HCT116 (cell line): ENCODE measurements around the gene PGRMC2. TPM values are rescaled to one million over a fixed set of nuclear protein-coding genes. Genes with fewer than 3 reads are reported as not detected.
A peak's percentile ranks its signal among the peaks of the same experiment; 100 is the strongest.

Experiments
- ATAC-seq: fragments of 200-7000 bp; cut with Tn5 transposase; 2 replicates; pipeline ENCODE4 v1.9.1; 2020; ENCODE audit warnings: mild to moderate bottlenecking, moderate library complexity
- BruUV-seq: library from RNA; stranded (reverse); fragments of 400-500 nt; replicated peaks from 2 replicates; lab custom pipeline; 2021; lab: Mats Ljungman, UMichigan
- CTCF ChIA-PET: fragments of 300-600 bp; sonication (Branson Sonifier 250); formaldehyde crosslinking; loops from one replicate; lab custom pipeline; 2021; ENCODE audit warnings: antibody characterized with exemption; lab: Charles Lee
- POLR2A ChIA-PET: fragments of 300-600, 350-600 bp; sonication (Branson Sonifier 250); formaldehyde crosslinking; loops from one replicate; lab custom pipeline; 2021; ENCODE audit warnings: antibody characterized with exemption; lab: Charles Lee
- RAD21 ChIA-PET, 2 experiments: fragments of 300-600 bp; sonication (Branson Sonifier 250); formaldehyde crosslinking; loops; one replicate each; lab custom pipeline; 2023; ENCODE audit warnings: low total read pairs in 2 of 2; ENCODE audit not compliant: uncharacterized antibody in 2 of 2, unreplicated experiment in 2 of 2, low non-redundant PET in 1 of 2; lab: Charles Lee
- DNase-seq: peaks from one replicate; pipeline ENCODE4 v3.0.0-alpha.2; 2010; ENCODE audit warnings: low read depth, low spot score
- H2AFZ ChIP-seq: fragments of 200-600 bp; shearing (Covaris generic), sonication (generic); 2 replicates; pipeline ENCODE4 v1.6.1; 2017; ENCODE audit warnings: low read depth, mixed run types, mixed read lengths, antibody characterized with exemption, low read length; ENCODE audit not compliant: poor library complexity, severe bottlenecking
- H3K27ac ChIP-seq: 2 replicates; pipeline ENCODE4 v1.5.1; 2012; ENCODE audit warnings: low read depth, low read length
- H3K27me3 ChIP-seq: fragments of 200-600 bp; sonication (generic); 2 replicates; pipeline ENCODE4 v1.6.1; 2016; ENCODE audit warnings: mixed run types, low read length, mixed read lengths; ENCODE audit not compliant: insufficient read depth
- H3K36me3 ChIP-seq, 2 experiments: fragments of 200-500 bp in 1 of 2; fragments of 200-600 bp in 1 of 2; sonication (Bioruptor generic) in 1 of 2; sonication (generic) in 1 of 2; 2 replicates each; pipeline versions ENCODE4 v1.5.1 to v1.6.1; 2014 to 2016; ENCODE audit warnings: low read length in 2 of 2, inconsistent platforms in 1 of 2, mixed read lengths in 1 of 2, mixed run types in 1 of 2; ENCODE audit not compliant: insufficient read depth in 2 of 2, control insufficient read depth in 1 of 2
- H3K4me1 ChIP-seq, 2 experiments: fragments of 200-600 bp in 1 of 2; sonication (generic) in 1 of 2; 2 replicates each; pipeline versions ENCODE4 v1.5.1 to v1.6.1; 2012 to 2017; ENCODE audit warnings: low read length in 2 of 2, inconsistent platforms in 1 of 2, mild to moderate bottlenecking in 1 of 2, mixed read lengths in 1 of 2, mixed run types in 1 of 2, moderate library complexity in 1 of 2; ENCODE audit not compliant: insufficient read depth in 2 of 2, control insufficient read depth in 1 of 2
- H3K4me2 ChIP-seq: fragments of 200-600 bp; sonication (generic); 2 replicates; pipeline ENCODE4 v1.6.1; 2017; ENCODE audit warnings: mixed run types, low read length, mixed read lengths
- H3K4me3 ChIP-seq, 2 experiments: fragments of 200-600 bp in 1 of 2; sonication (generic) in 1 of 2; replicated peaks in 1 of 2; 2 replicates each; pipeline ENCODE4 v1.5.1; 2011 to 2016; ENCODE audit warnings: low read length in 2 of 2, control low read depth in 1 of 2, low read depth in 1 of 2, mild to moderate bottlenecking in 1 of 2, mixed read lengths in 1 of 2, mixed run types in 1 of 2
- H3K79me2 ChIP-seq: fragments of 200-600 bp; sonication (generic); 2 replicates; pipeline ENCODE4 v1.6.1; 2017; ENCODE audit warnings: mild to moderate bottlenecking, mixed run types, low read length, moderate library complexity, mixed read lengths; ENCODE audit not compliant: insufficient read depth
- H3K9ac ChIP-seq: fragments of 200-600 bp; sonication (generic); 2 replicates; pipeline ENCODE4 v1.6.1; 2016; ENCODE audit warnings: low read length, mixed read lengths
- H3K9me2 ChIP-seq: fragments of 200-600 bp; sonication (generic), shearing (Covaris generic); 2 replicates; pipeline ENCODE4 v1.6.1; 2017; ENCODE audit warnings: mixed run types, mild to moderate bottlenecking, moderate library complexity; ENCODE audit not compliant: insufficient read depth
- H3K9me3 ChIP-seq, 2 experiments: fragments of 200-500 bp in 1 of 2; fragments of 200-600 bp in 1 of 2; sonication (Bioruptor generic) in 1 of 2; sonication (generic) in 1 of 2; 2 replicates each; pipeline ENCODE4 v1.6.1; 2014 to 2017; ENCODE audit warnings: low read length in 2 of 2, mixed read lengths in 2 of 2, inconsistent platforms in 1 of 2, low read depth in 1 of 2, mild to moderate bottlenecking in 1 of 2, mixed run types in 1 of 2, moderate library complexity in 1 of 2; ENCODE audit not compliant: control insufficient read depth in 1 of 2, insufficient read depth in 1 of 2
- H4K20me1 ChIP-seq: fragments of 200-600 bp; sonication (generic), shearing (Covaris generic); 2 replicates; pipeline ENCODE4 v1.6.1; 2017; ENCODE audit warnings: mixed run types, mild to moderate bottlenecking, moderate library complexity; ENCODE audit not compliant: insufficient read depth
- CEBPB ChIP-seq: IDR thresholded peaks from 2 replicates; pipeline ENCODE4 v1.6.1; 2012; ENCODE audit warnings: low read depth
- EZH2phosphoT487 ChIP-seq: fragments of 200-600 bp; IDR thresholded peaks from 2 replicates; pipeline ENCODE4 v1.6.1; 2018; ENCODE audit warnings: antibody characterized with exemption, borderline replicate concordance
- intact Hi-C: fragments of 100-400 bp; cut with micrococcal nuclease; formaldehyde crosslinking; loops from 2 replicates; pipeline ENCODE4 v1.10.0; 2022
- total RNA-seq: library from RNA; stranded (reverse); gene quantifications from one replicate; pipeline ENCODE4 v1.2.1, GENCODE V29; 2021; ENCODE audit not compliant: unreplicated experiment
- TF ChIP-seq, protein P1 (sequence below): IDR thresholded peaks from 2 replicates; pipeline ENCODE4 v1.6.1; 2012; ENCODE audit warnings: low read depth

PGRMC2 gene
- total RNA-seq, 1 experiment from 2014 or later: 52.3 TPM

DNA sequence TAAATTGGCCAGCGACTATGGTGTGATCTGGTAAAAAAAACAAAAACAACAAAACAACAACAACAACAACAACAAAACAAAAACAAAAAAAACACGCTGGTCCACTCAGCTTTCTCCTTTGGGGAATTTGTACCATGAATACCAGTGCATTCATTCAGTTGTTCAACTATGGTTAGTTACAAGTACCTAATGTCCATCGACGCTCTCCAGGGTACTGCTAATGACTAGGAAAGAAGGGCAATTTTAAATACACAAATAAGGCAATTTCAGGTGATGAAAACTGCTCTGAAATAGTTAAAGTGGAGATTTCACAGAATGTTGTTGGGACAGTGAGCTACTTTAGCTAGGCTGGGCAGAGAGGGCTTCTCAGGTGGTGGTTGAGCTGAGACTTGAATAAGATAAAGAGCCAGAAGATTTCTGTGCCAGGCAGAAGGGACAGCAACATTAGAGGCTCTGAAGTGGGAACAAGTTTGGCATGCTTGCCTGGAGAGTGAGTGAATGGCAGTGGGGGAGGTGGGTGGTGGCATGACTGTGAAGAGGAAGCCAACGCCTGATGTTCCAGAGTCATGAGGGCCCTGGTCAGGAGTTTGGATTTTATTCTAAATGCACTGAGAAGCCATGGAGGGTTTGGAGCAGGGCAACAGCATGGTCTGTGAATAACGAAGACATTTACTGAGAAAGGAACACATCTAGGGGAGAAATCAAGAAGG lies 45.9 kb upstream of the PGRMC2 start:
- no peak overlapping the region for H2AFZ ChIP-seq
- no peaks in the 10 kb centered on the region for H3K9me3 ChIP-seq
- no peaks in the 10 kb centered on the region for H3K27me3 ChIP-seq
- H3K36me3 ChIP-seq: no peaks in the 10 kb centered on the region
- no TSS peak for BruUV-seq
- intact Hi-C loops: no loop called here
- H3K9ac ChIP-seq: no peak overlapping the region
- H3K4me3 ChIP-seq: no peak overlapping the region
- ATAC-seq: no peak
- H3K4me1 ChIP-seq: peaks cover 0 to 3% of the 10 kb centered on the region in 2 experiments; a peak in 2 of 4 replicates
- CTCF ChIA-PET: no interaction called here
- no peaks in the 10 kb centered on the region for H4K20me1 ChIP-seq
- no peaks in the 10 kb centered on the region for H3K79me2 ChIP-seq
- POLR2A ChIA-PET: no interaction called here
- no peak overlapping the region for H3K4me2 ChIP-seq
- RAD21 ChIA-PET: no interaction called here
- TF ChIP-seq, protein P1, sequence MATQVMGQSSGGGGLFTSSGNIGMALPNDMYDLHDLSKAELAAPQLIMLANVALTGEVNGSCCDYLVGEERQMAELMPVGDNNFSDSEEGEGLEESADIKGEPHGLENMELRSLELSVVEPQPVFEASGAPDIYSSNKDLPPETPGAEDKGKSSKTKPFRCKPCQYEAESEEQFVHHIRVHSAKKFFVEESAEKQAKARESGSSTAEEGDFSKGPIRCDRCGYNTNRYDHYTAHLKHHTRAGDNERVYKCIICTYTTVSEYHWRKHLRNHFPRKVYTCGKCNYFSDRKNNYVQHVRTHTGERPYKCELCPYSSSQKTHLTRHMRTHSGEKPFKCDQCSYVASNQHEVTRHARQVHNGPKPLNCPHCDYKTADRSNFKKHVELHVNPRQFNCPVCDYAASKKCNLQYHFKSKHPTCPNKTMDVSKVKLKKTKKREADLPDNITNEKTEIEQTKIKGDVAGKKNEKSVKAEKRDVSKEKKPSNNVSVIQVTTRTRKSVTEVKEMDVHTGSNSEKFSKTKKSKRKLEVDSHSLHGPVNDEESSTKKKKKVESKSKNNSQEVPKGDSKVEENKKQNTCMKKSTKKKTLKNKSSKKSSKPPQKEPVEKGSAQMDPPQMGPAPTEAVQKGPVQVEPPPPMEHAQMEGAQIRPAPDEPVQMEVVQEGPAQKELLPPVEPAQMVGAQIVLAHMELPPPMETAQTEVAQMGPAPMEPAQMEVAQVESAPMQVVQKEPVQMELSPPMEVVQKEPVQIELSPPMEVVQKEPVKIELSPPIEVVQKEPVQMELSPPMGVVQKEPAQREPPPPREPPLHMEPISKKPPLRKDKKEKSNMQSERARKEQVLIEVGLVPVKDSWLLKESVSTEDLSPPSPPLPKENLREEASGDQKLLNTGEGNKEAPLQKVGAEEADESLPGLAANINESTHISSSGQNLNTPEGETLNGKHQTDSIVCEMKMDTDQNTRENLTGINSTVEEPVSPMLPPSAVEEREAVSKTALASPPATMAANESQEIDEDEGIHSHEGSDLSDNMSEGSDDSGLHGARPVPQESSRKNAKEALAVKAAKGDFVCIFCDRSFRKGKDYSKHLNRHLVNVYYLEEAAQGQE: peak; percentile 34
- TF ChIP-seq CEBPB: no peak
- TF ChIP-seq, all 23 proteins: peak for 1
- Histone ChIP-seq H3K27ac (no peak overlapping the region), H3K9me2 (no peaks in the 10 kb centered on the region)
- no peak for DNase-seq

GRCh38 chr4:128332081-128332480 lies 44.5 kb upstream of the PGRMC2 start:
- no peaks in the 10 kb centered on the region for H3K9me2 ChIP-seq
- no peak overlapping the region for H2AFZ ChIP-seq
- H4K20me1 ChIP-seq: no peaks in the 10 kb centered on the region
- no peaks in the 10 kb centered on the region for H3K9me3 ChIP-seq
- H3K9ac ChIP-seq: no peak overlapping the region
- BruUV-seq: no TSS peak
- H3K79me2 ChIP-seq: no peaks in the 10 kb centered on the region
- DNase-seq (no peak), ATAC-seq (no peak)
- no peak overlapping the region for H3K4me2 ChIP-seq
- ChIA-PET RAD21 (no interaction called here), CTCF (no interaction called here), POLR2A (no interaction called here)
- H3K27me3 ChIP-seq: no peaks in the 10 kb centered on the region
- H3K4me3 ChIP-seq: no peak overlapping the region
- no peak for TF ChIP-seq EZH2phosphoT487
- no peaks in the 10 kb centered on the region for H3K4me1 ChIP-seq
- H3K36me3 ChIP-seq: no peaks in the 10 kb centered on the region
- no peak overlapping the region for H3K27ac ChIP-seq
- intact Hi-C loops: no loop called here
